T-helper 1 cell treated with Interleukin-12 subunit alpha and Interleukin-12 subunit beta and Interleukin-4 antibody, amounts not matched to agents 30 ng/mL and 1 ng/mL, for 36 hours (primary cell): Measurements from ENCODE around the gene ALMS1. TPM values are rescaled to one million over a fixed set of nuclear protein-coding genes. Genes with fewer than 3 reads are reported as not detected.
"Not testable (repeated sequence)": the region's sequence is repeated elsewhere in the genome, so short reads cannot be mapped to it uniquely, and the experiment has no call there.

Source experiments
- intact Hi-C: fragments of 100-400 bp; cut with micrococcal nuclease; formaldehyde crosslinking; loops from one replicate; pipeline ENCODE4 v1.15.1; 2024
- total RNA-seq: library from RNA; stranded (reverse); gene quantifications from 2 replicates; pipeline ENCODE4 v1.2.3, GENCODE V29; 2022

Gene ALMS1
- total RNA-seq, 1 donor from 2014 or later, result 16.1 TPM

DNA sequence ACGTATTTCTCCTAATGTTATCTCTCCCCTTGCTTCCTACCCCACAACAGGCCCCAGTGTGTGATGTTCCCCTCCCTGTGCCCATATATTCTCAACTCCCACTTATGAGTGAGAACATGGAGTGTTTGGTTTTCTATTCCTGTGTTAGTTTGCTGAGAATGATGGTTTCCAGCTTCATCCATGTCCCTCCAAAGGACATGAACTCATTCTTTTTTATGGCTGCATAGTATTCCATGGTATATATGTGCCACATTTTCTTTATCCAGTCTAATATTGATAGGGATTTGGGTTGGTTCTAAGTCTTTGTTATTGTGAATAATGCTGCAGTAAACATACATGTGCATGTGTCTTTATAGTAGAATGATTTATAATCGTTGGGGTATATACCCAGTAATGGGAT lies 119.2 kb downstream of the ALMS1 start:
- intact Hi-C loops, result not testable (repeated sequence)

GRCh38 chr2:73510470-73510869 lies 124.8 kb downstream of the ALMS1 start:
- intact Hi-C loops, result not testable (repeated sequence)

DNA sequence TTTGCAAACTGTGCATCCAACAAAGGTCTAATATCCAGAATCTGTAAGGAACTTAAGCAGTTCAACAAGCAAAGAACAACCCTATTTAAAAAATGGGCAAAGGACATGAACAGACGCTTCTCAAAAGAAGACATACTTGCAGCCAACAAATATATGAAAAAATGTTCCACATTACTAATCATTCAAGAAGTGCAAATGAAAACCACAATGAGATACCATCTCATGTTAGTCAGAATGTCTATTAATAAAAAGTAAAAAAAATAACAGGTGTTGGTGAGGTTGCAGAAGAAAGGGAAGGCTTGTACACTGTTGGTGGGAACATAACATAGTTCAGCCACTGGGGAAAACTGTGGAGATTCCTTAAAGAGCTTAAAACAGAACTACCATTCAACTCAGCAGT lies 130.4 kb downstream of the ALMS1 start:
- intact Hi-C loops, result no loop called here

- intact Hi-C loops, result no loop called here
Measured at GRCh38 chr2:73528688-73529087, 143.1 kb downstream of the ALMS1 start.

DNA sequence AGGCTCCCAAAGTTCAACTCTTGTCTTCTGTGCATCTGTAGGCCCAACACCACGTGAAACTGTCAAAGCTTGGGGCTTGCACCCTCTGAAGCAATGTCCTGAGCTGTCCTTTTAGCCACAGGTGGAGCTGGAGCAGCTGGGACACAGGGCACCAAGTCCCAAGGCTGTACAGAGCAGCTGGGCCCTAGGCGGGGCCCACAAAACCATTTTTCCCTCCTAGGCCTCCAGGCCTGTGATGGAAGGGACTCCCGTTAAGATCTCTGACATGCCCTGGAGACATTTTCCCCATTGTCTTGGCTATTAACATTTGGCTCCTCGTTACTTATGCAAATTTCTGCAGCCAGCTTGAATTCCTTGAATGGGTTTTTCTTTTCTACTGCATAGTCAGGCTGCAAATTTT lies 145.1 kb downstream of the ALMS1 start:
- intact Hi-C loops, result not testable (repeated sequence)

DNA sequence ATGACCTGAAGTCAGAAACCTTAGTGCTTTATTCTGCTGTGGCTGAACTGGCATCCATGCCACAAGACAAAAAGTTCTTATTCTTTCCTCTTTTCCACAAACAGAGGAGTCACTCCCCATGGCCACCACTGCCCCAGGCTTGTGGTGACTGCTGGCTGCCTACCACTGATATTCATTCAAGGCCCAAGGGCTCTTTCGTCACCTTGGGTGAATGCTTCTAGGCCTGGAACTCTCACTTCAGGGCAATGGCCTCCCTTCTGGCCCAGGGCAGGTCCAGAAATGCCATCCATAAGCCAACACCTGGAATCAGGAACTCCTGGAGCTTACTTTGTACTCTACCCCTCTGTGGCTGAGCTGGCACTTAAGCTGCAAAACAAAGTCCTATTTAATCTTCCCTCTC lies 146.7 kb downstream of the ALMS1 start:
- intact Hi-C loops, result no loop called here

DNA sequence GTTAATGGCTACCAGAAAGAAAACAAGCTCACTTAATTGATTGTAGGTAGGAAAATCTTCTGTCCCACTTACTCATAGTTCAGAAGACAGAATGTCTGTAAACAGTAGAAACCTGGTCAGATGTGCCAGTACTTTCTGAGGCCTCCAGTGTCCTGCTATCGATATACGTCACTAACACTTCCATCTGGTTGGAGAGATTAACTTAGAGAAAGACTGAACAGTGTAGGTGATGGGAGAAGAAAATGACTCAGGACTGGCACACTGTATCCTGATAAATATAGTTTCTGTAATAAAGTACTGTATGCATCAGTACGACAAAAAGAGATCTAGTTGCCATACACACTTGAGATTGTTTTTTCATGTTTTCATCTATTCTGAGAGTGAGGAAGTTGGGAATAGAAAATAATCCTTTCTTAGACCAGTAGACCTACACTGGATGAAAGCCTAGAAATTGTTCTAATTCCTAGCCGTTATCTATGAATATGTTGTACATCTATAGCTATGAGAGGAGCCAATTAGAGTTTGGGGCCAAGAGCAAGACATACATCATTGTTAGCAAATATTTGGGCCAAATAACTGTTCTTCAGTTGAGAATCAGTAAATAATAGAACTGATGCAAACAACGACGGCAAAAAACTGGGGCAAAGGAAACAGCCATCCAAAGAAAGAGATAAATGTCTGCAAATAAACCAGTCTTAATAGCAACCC lies 150.7 kb downstream of the ALMS1 start:
- intact Hi-C loops, result no loop called here

DNA sequence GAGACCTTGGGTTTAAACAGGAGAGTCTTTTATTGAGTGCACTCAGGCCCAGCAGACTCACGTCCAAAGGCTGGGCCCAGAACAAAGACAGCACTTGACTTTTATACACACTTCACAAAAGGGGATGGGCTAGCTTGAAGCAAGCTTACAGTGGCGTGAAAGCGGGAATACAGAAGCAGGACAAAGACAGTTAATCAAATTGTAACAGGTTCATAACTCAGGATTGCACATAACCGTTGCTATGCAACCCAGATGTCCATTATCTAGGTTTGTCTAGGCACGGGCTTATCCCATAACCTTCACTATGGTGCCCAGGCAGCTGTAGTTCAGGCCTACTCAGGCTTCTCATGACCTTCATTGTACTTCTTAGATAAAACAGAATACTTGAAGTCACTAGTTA lies 175.2 kb downstream of the ALMS1 start:
- intact Hi-C loops, result not testable (repeated sequence)

- intact Hi-C loops, result no loop called here
Measured at GRCh38 chr2:73561422-73561821, 175.8 kb downstream of the ALMS1 start.

DNA sequence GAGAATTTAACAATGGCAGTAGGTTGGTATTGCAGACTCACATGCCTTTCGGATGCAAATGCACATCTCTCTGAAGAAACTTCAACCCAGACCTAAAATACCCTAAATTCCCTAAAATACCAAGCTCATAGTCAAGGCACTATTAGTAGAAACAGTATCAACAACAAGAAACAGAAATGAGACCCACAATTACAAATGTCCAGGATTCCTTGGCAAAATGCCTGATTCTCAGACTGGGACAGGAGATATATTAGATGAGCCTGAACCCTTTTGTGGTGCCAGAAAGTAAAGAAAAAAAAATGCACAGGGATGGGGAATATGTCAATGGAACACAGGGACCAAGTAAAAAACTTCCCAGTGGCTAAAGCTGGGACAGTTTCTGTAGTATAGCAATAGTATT lies 179.3 kb downstream of the ALMS1 start:
- intact Hi-C loops, result no loop called here

- intact Hi-C loops, result no loop called here
Measured at GRCh38 chr2:73566288-73566878, 180.7 kb downstream of the ALMS1 start.

GRCh38 chr2:73575261-73575660 lies 189.6 kb downstream of the ALMS1 start:
- intact Hi-C loops, result no loop called here

- intact Hi-C loops, result no loop called here
Measured at GRCh38 chr2:73582364-73582763, 196.7 kb downstream of the ALMS1 start.

DNA sequence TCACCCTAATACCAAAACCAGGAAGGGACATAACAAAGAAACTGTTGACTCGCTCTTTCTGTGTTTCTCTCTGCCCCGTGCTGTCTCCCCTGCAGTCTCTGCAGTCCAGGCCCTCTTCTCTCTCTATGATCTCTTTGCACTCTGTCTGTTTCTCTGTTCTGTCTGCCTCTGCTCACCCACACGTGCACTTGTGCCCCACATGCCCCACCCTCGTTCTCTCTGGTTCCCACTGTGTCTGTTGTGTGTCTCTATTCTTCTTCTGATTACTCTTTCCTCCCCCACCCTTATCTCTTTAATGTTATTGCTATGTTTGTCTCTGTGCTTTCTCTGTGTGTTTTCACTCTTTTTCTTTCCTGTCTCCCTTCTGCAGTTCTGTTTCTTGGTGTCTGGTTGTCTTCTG lies 202.5 kb downstream of the ALMS1 start:
- intact Hi-C loops, result no loop called here

GRCh38 chr2:73593680-73594079 lies 208.0 kb downstream of the ALMS1 start:
- intact Hi-C loops, result no loop called here

DNA sequence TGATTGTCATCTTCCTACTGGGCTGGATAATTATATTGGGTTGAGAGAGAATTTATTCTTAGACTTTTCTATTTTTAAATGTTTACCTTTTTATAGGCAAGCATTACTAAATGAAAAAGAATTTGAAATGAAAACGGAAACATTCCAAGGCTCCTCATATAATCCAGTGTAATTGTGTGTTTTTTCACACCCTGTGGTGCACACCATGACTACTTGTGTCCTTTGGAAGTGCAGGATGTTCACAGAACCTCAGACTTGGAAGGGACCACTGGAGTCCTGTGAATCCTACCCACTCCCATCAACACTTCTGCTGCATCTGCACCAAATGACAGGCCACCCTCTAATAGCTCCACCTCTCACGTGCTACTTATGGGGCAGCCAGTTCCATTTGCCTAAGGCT lies 208.6 kb downstream of the ALMS1 start:
- intact Hi-C loops, result no loop called here

DNA sequence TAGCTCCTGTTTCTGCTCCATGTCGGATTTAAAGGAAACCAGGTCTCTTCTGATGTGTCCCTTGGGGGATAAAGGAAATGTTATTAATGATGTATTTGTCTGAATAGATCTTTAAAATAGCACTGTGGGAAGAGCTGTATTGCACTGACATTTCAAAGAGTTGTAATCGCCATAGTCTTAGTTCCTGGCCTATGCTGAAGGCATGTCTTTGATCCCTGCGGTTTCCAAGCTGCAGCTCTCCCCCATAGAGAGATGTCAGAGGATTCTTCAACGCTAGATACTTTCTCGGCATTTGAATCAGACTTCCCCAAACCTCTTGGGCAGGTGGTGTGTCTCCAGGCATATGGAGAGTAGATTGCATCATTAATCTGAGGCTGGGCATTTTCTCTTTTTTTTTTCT lies 216.1 kb downstream of the ALMS1 start:
- intact Hi-C loops, result no loop called here

GRCh38 chr2:73603099-73603588 lies 217.5 kb downstream of the ALMS1 start:
- intact Hi-C loops, result not testable (repeated sequence)

DNA sequence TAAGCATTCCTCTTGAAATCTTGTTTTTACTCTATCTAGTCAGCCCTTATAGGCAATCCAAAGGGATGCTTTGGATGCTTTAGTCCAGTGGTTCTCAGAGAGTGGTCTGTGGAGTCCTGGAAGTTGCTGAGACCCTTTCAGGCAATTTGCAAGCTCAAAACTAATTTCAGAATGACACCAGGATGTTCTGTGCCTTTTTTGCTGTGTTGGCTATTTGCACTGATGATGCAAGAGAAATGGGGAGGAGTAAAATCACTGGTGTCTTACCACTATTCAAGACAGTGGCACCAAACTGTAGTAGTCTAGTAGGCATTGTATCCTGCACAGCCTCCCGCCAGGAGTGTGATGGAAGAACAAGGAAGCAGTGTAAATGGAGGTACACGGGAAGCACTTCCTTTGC lies 219.0 kb downstream of the ALMS1 start:
- intact Hi-C loops, result not testable (repeated sequence)

DNA sequence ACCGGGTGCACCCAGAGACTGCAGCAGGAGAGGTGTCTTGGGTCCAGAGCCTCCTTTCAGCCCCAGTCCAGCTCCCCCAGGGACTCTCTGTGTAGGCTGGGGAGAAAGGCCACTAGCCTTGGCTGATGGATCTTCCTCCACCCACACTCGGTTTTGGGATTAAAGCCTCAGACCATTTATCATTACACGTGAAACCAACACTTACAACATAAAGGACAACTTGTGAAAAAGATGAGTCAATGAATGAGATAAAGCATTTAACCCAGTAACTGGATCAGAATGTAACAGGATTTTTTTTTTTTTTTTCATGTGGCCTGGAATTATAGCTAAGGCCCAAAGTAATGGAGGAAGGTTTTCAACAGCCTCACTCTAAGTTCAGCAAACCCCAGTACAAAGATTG lies 224.5 kb downstream of the ALMS1 start:
- intact Hi-C loops, result no loop called here

GRCh38 chr2:73611193-73611592 lies 225.6 kb downstream of the ALMS1 start:
- intact Hi-C loops, result no loop called here

GRCh38 chr2:73611867-73612266 lies 226.2 kb downstream of the ALMS1 start:
- intact Hi-C loops, result no loop called here

DNA sequence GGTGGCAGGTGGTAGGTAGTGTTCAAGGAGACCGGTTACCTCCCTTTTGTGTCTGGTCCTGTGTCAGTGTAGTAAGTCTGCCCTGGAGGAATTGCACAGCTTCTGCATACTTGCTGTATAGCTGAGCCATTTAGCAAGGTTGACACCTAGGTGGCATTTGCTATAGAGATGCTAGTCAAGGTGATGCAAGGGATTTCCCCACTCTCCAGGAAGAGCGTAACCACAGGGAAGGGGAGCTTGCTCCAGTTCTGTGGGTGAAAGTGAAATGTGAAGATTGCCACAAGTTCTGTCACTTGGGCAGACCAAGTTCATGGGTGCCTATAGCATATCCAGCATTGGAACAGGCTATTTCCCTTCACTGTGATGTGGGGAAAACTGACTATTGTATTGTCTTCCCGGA lies 228.5 kb downstream of the ALMS1 start:
- intact Hi-C loops, result no loop called here
